OCI-LY1 (cell line): ENCODE data around the gene ANK3.

Source experiments
- CTCF ChIP-seq: fragments of 200-600 bp; sonication (generic), shearing (Covaris generic); IDR thresholded peaks from 2 replicates; pipeline ENCODE4 v1.5.1; 2017; ENCODE audit warnings: mild to moderate bottlenecking, antibody characterized with exemption, low read length, moderate library complexity, mixed read lengths
- EZH2 ChIP-seq: fragments of 200-600 bp; sonication (generic), shearing (Covaris generic); IDR thresholded peaks from 2 replicates; pipeline ENCODE4 v1.8.0; 2017; ENCODE audit warnings: borderline replicate concordance, mixed run types, mild to moderate bottlenecking, antibody characterized with exemption, low read length, moderate library complexity, mixed read lengths

- TF ChIP-seq CTCF (no peak), EZH2 (no peak)
These were observed 119.2 kb downstream of the ANK3 start for GRCh38 chr10:60270426-60270825.
